Karpas-422 (cell line): Measurements from ENCODE around the gene LTK. TPM values are rescaled to one million over a fixed set of nuclear protein-coding genes. Genes with fewer than 3 reads are reported as not detected.

Experiments used
- DNase-seq: peaks from one replicate; pipeline ENCODE4 v3.0.0-alpha.2; 2015
- H2AFZ ChIP-seq: fragments of 200-600 bp; sonication (generic); 2 replicates; pipeline ENCODE4 v1.6.1; 2014; ENCODE audit warnings: antibody characterized with exemption, low read length, mixed read lengths
- H3K27ac ChIP-seq: fragments of 200-600 bp; sonication (generic); 2 replicates; pipeline ENCODE4 v1.5.1; 2014; ENCODE audit warnings: mild to moderate bottlenecking, low read length, moderate library complexity
- H3K27me3 ChIP-seq: fragments of 200-600 bp; sonication (generic); 2 replicates; pipeline ENCODE4 v1.6.1; 2014; ENCODE audit warnings: low read length, mixed read lengths
- H3K36me3 ChIP-seq: fragments of 200-600 bp; sonication (generic); 2 replicates; pipeline ENCODE4 v1.6.1; 2014; ENCODE audit warnings: low read length, mixed read lengths; ENCODE audit not compliant: insufficient read depth
- H3K4me1 ChIP-seq: fragments of 200-600 bp; sonication (generic); 2 replicates; pipeline ENCODE4 v1.6.1; 2014; ENCODE audit warnings: mild to moderate bottlenecking, low read length, mixed read lengths
- H3K4me2 ChIP-seq: fragments of 200-600 bp; sonication (generic); 2 replicates; pipeline ENCODE4 v1.6.1; 2014; ENCODE audit warnings: low read length, low read depth, mild to moderate bottlenecking; ENCODE audit not compliant: poor library complexity, severe bottlenecking
- H3K4me3 ChIP-seq: fragments of 200-600 bp; sonication (generic); 2 replicates; pipeline ENCODE4 v1.5.1; 2014; ENCODE audit warnings: mild to moderate bottlenecking, antibody characterized with exemption, low read length, mixed read lengths
- H3K79me2 ChIP-seq: fragments of 200-600 bp; sonication (generic); 2 replicates; pipeline ENCODE4 v1.6.1; 2014; ENCODE audit warnings: mild to moderate bottlenecking, low read length, mixed read lengths
- H3K9ac ChIP-seq: fragments of 200-600 bp; sonication (generic); 2 replicates; pipeline ENCODE4 v1.6.0; 2014; ENCODE audit warnings: low read length
- H3K9me2 ChIP-seq: fragments of 200-600 bp; sonication (generic), shearing (Covaris generic); replicated peaks from 2 replicates; pipeline ENCODE4 v1.6.0; 2014; ENCODE audit warnings: mild to moderate bottlenecking, low read length, moderate library complexity; ENCODE audit not compliant: insufficient read depth
- H3K9me3 ChIP-seq: fragments of 300-700, 200-600 bp; sonication (generic); 2 replicates; pipeline ENCODE4 v1.6.1; 2014; ENCODE audit warnings: low read length, mixed read lengths
- H4K20me1 ChIP-seq: fragments of 200-600 bp; sonication (generic); 2 replicates; pipeline ENCODE4 v1.6.1; 2014; ENCODE audit warnings: mild to moderate bottlenecking, antibody characterized with exemption, low read length, low read depth; ENCODE audit not compliant: insufficient read depth
- total RNA-seq: library from RNA; depleted of rRNA; stranded (reverse); fragments of >200 nt; shearing (Covaris generic); gene quantifications from 2 replicates; pipeline ENCODE4 v1.2.3, GENCODE V29; 2014; ENCODE audit warnings: low replicate concordance

Gene LTK
- total RNA-seq, 1 experiment from 2014 or later = 0.78 TPM

DNA sequence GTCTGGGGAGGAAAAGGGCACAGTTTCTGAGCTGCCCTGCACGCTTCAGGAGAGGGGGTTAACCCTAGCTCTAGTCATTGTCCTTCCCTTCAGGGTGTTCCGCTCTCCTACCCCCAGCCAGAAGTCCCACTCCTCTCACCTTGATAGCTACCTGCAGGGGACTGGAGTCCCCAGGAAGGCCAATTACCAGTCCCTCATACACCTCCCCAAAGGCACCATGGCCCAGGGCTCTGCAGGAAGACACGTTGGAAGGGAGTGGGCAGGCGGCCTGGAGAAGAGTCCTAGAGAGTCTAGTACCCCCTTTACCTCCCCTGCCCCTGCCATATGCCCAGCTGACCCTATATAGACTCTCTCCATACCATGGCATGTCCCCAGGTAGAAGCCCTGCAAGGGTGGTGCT is 7.9 kb downstream of the LTK start:
- H3K4me2 ChIP-seq = no peak overlapping the region
- H4K20me1 ChIP-seq = no peaks in the 10 kb centered on the region
- H2AFZ ChIP-seq = no peak overlapping the region
- H3K9me2 ChIP-seq = no peaks in the 10 kb centered on the region
- H3K9ac ChIP-seq = no peak overlapping the region
- no peak for DNase-seq
- no peaks in the 10 kb centered on the region for H3K79me2 ChIP-seq
- H3K27ac ChIP-seq = no peak overlapping the region
- no peaks in the 10 kb centered on the region for H3K36me3 ChIP-seq
- H3K27me3 ChIP-seq = no peaks in the 10 kb centered on the region
- peaks cover 8% of the 10 kb centered on the region for H3K4me1 ChIP-seq
- no peaks in the 10 kb centered on the region for H3K9me3 ChIP-seq
- H3K4me3 ChIP-seq = no peak overlapping the region

DNA sequence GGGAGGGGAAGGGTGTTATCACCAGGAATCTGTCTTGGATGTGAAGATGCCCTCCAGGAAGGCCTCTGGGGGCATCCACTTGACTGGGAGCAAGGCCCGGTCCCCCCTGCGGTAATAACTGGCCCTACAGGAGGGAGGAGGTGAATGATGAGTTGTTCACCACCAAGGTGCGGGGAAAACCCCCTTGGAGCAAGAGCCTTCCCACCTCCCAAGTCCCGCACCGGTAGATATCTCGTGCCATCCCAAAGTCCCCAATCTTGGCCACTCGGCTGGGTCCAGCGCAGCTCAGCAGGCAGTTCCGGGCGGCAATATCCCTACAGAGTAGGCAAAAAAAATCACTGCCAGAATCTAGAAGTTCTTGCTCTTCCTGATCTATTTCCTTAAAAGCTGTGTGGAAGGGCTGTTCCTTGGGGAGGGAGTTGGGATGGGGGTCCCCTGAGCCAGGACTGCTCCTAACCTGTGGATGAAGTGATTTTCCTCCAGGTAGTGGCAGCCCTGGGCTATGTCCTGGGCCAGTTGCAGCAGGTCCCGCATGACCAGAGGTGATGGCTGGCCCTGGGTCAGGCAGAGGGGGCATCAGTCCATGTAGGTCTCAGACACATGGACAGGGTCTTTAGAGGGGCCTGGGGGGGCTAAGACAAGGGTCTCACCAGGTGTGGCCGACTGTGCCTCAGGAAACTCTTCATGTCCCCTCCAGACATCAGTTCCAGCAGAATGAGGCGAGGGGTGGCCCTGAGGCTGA is 8.7 kb downstream of the LTK start:
- Histone ChIP-seq H3K27me3 (no peaks in the 10 kb centered on the region), H4K20me1 (no peaks in the 10 kb centered on the region), H3K4me2 (no peak overlapping the region), H3K79me2 (no peaks in the 10 kb centered on the region), H3K36me3 (no peaks in the 10 kb centered on the region), H3K9ac (no peak overlapping the region), H3K4me1 (peaks cover 8% of the 10 kb centered on the region), H2AFZ (no peak overlapping the region), H3K9me3 (no peaks in the 10 kb centered on the region), H3K4me3 (no peak overlapping the region), H3K27ac (no peak overlapping the region), H3K9me2 (no peaks in the 10 kb centered on the region)
- DNase-seq = no peak

DNA sequence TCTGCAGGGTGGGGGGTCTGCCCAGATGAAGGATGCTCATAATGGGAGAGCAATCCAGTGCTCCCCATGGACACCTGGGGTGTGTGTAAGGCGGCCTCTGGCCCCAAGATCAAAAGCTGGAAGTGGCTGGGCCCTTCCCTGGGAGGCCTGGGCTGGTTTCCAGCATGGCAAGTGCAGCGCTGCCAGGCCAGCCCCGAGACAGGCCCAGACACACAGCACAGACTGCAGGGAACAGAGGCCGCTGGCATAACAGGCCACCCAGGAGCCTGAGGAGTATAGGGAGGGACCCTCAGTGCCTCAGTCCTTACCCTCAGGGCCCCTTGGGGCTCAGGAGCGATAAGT is 10.0 kb downstream of the LTK start:
- DNase-seq = no peak
- no peaks in the 10 kb centered on the region for H3K36me3 ChIP-seq
- no peaks in the 10 kb centered on the region for H4K20me1 ChIP-seq
- H3K4me1 ChIP-seq = peaks cover 19% of the 10 kb centered on the region
- no peaks in the 10 kb centered on the region for H3K9me2 ChIP-seq
- H3K9me3 ChIP-seq = no peaks in the 10 kb centered on the region
- no peak overlapping the region for H3K27ac ChIP-seq
- no peak overlapping the region for H3K9ac ChIP-seq
- no peak overlapping the region for H2AFZ ChIP-seq
- no peaks in the 10 kb centered on the region for H3K27me3 ChIP-seq
- no peak overlapping the region for H3K4me2 ChIP-seq
- no peaks in the 10 kb centered on the region for H3K79me2 ChIP-seq
- H3K4me3 ChIP-seq = no peak overlapping the region

DNA sequence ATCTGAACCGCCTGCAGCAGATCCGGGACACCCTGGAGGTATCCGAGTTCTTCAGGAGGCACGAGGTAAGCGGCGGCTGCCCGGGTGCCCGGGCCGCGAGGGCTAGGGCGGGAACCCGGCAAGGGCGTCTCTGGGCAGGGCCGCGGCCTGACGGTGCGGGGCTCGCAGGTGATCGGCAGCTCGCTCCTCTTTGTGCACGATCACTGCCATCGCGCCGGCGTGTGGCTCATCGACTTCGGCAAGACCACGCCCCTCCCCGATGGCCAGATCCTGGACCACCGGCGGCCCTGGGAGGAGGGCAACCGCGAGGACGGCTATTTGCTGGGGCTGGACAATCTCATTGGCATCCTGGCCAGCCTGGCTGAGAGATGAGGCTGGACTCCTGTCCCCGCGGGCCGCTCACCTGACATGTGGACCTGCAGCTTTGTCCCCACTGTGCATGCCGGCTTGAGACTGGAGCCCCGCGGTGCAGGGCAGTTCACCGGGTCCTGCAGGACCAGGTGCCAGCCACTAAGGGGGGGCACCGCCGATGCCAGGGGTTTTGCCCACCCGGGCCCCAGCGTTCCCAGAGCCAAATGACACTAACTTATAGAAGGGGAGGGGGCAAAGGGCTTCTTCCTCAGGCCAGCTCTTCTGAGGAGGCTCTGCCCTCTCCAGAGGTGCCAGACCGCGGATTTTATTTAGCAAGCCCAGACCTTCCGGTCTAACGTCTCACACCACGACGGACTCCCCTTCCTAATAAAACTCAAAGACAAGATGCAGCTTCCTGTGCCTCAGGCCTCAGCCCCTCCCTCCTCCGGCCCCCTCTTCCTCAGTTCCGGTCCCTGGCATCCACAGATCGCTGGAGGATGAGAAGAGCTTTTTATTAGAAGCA is 10.6 kb downstream of the LTK start:
- no peak overlapping the region for H3K27ac ChIP-seq
- no peak overlapping the region for H3K4me3 ChIP-seq
- H3K9me3 ChIP-seq = no peaks in the 10 kb centered on the region
- no peaks in the 10 kb centered on the region for H3K79me2 ChIP-seq
- H3K9ac ChIP-seq = no peak overlapping the region
- H3K4me2 ChIP-seq = no peak overlapping the region
- DNase-seq = no peak
- no peaks in the 10 kb centered on the region for H3K27me3 ChIP-seq
- H2AFZ ChIP-seq = no peak overlapping the region
- no peaks in the 10 kb centered on the region for H3K9me2 ChIP-seq
- no peaks in the 10 kb centered on the region for H3K36me3 ChIP-seq
- H4K20me1 ChIP-seq = no peaks in the 10 kb centered on the region
- H3K4me1 ChIP-seq = peaks cover 22% of the 10 kb centered on the region

DNA sequence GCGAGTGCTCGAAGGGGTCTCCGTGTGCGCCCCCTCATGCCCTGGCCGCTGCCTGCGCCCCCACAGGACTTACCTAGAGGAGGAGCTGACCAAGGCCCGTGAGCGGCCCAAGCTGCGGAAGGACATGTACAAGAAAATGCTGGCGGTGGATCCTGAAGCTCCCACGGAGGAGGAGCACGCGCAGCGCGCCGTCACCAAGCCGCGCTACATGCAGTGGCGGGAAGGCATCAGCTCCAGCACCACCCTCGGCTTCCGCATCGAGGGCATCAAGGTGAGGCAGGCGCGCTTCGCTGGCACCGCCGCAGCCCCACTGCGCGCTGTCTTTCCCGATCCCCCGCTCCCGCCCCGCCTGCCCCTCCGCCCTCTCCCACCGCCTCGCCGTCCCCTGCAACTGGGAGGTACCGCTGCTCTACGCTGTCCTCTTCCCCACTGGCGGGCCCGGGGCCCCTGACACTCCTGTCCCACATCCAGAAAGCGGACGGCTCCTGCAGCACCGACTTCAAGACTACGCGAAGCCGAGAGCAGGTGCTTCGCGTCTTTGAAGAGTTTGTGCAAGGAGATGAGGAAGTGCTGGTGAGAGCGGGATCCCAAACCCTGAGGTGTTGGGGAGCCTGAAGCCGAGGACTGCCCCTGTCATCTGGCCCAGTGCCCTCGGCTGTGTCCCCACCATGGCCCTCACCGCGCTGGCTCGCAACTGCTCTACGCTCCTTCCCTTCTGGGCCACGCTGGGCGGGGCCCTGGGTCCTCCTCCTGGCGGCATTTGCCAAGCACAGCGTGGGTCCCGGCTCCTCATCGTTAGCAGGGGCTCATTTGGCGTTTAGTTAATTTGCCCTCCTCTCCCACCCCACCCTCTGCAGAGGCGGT is 11.5 kb downstream of the LTK start:
- Histone ChIP-seq H3K9me3 (no peaks in the 10 kb centered on the region), H3K4me1 (peaks cover 22% of the 10 kb centered on the region), H3K79me2 (no peaks in the 10 kb centered on the region), H4K20me1 (no peaks in the 10 kb centered on the region), H3K9ac (no peak overlapping the region), H3K4me3 (peak overlapping the region; percentile 44; the same call in 1 of the 2 replicates), H3K27ac (no peak overlapping the region), H3K4me2 (peak overlapping the region; percentile 55), H2AFZ (no peak overlapping the region), H3K36me3 (no peaks in the 10 kb centered on the region), H3K27me3 (no peaks in the 10 kb centered on the region), H3K9me2 (no peaks in the 10 kb centered on the region)
- no peak for DNase-seq

DNA sequence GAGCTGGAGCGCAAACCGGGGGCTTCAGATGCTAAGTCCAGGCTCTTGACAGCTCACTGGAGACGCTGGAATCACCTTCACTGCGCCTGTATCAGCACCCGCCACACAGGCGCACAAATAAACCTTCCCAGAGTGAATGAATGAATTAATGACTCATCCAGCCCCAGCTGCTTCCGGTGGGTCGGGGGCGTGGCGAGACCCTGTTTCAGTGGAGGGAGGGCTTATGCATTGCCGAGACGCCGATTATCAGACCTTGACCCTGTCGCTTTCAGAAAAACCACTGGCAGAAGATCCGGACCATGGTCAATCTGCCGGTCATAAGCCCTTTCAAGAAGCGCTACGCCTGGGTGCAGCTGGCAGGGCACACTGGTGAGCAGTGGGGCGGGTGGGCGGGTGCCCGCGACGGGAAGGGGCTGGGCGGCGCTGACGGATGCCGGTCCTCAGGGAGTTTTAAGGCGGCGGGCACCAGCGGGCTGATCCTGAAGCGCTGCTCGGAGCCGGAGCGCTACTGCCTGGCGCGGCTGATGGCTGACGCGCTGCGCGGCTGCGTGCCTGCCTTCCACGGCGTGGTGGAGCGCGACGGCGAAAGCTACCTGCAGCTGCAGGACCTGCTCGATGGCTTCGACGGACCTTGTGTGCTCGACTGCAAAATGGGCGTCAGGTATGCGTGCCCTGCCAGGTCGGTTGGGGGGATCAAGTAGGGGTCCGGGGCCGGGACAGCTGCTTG is 12.3 kb downstream of the LTK start:
- no peaks in the 10 kb centered on the region for H3K9me3 ChIP-seq
- peak overlapping the region; percentile 47; the same call in 1 of the 2 replicates for H3K4me3 ChIP-seq
- no peaks in the 10 kb centered on the region for H4K20me1 ChIP-seq
- no peaks in the 10 kb centered on the region for H3K9me2 ChIP-seq
- H3K4me1 ChIP-seq = peaks cover 22% of the 10 kb centered on the region
- DNase-seq = peak; percentile 62
- H3K27me3 ChIP-seq = no peaks in the 10 kb centered on the region
- H2AFZ ChIP-seq = no peak overlapping the region
- no peak overlapping the region for H3K27ac ChIP-seq
- no peaks in the 10 kb centered on the region for H3K36me3 ChIP-seq
- H3K4me2 ChIP-seq = peak overlapping the region; percentile 58
- H3K79me2 ChIP-seq = no peaks in the 10 kb centered on the region
- no peak overlapping the region; the same call in 1 of the 2 replicates for H3K9ac ChIP-seq

DNA sequence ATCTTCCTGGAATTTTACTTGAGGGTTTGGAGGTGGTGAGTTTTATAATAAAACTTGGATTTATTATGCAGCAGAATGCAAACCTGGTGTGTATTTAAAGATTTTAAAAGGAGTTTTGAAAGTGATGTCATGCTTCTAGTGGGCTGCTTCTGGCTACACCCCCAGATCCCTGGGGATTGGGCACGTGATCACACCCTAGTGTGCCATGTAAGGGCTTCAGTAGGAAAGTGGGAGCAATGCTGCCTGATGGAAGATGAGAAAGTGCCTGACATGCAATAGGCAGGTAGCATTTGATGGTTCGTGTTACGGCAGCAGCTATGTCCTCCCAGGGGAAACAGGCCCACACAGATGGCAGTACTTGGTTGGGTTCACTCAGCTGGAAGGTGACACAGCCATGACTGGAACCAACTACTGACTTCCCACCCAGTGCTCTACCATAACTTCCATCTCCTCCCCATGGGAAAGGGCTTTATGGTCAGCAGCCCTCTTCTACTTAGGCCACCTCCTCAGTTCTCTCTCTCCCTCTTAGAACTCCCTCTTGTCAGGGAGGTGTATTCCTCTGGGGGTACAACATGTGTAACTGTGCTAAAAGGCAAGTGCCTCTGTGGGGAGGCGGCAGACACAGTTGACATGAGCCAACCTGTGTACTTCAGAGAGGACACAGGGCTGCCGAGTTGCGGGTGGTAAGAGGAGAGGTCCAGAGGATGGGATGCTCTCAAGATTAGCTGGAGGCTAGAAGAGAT is 14.3 kb downstream of the LTK start:
- Histone ChIP-seq H3K4me1 (peaks cover 25% of the 10 kb centered on the region), H3K9me3 (no peaks in the 10 kb centered on the region)
- DNase-seq = peak; percentile 64

More for the DNA sequence above, 14.3 kb downstream of the LTK start:
- Histone ChIP-seq H3K36me3 (no peaks in the 10 kb centered on the region), H2AFZ (no peak overlapping the region), H3K27ac (no peak overlapping the region), H3K9me2 (no peaks in the 10 kb centered on the region), H3K4me3 (no peak overlapping the region), H3K79me2 (no peaks in the 10 kb centered on the region), H3K27me3 (no peaks in the 10 kb centered on the region), H3K9ac (no peak overlapping the region), H4K20me1 (0 out of 2 replicates have a peak, but pooled peaks cover 3% of the 10 kb centered on the region), H3K4me2 (no peak overlapping the region)
